Endothelial cell (in vitro differentiated cells): Measurements from ENCODE around the gene TENM3. TPM values are rescaled to one million over a fixed set of nuclear protein-coding genes. Genes with fewer than 3 reads are reported as not detected.

Experiments used
- DNase-seq: peaks from one replicate; pipeline ENCODE4 v3.0.0; 2021; ENCODE audit warnings: low spot score
- H3K27ac Mint-ChIP-seq: one replicate; pipeline ENCODE4 v1.8.0; 2021; ENCODE audit warnings: mixed read lengths, inconsistent platforms; ENCODE audit not compliant: unreplicated experiment
- H3K27me3 Mint-ChIP-seq: one replicate; pipeline ENCODE4 v1.8.0; 2021; ENCODE audit warnings: mild to moderate bottlenecking, moderate library complexity, mixed read lengths, inconsistent platforms; ENCODE audit not compliant: unreplicated experiment
- H3K36me3 Mint-ChIP-seq: one replicate; pipeline ENCODE4 v1.8.0; 2021; ENCODE audit warnings: mild to moderate bottlenecking, low read depth, mixed read lengths, inconsistent platforms; ENCODE audit not compliant: unreplicated experiment
- H3K4me1 Mint-ChIP-seq: one replicate; pipeline ENCODE4 v1.8.0; 2021; ENCODE audit warnings: mild to moderate bottlenecking, mixed read lengths, inconsistent platforms; ENCODE audit not compliant: unreplicated experiment
- H3K4me3 Mint-ChIP-seq: one replicate; pipeline ENCODE4 v1.8.0; 2021; ENCODE audit warnings: mild to moderate bottlenecking, mixed read lengths, inconsistent platforms; ENCODE audit not compliant: unreplicated experiment
- H3K9me3 Mint-ChIP-seq: one replicate; pipeline ENCODE4 v1.8.0; 2021; ENCODE audit warnings: mixed read lengths, inconsistent platforms; ENCODE audit not compliant: unreplicated experiment
- total RNA-seq: library from RNA; stranded (reverse); fragmentation: NEBNext Ultra II Directional; extraction: Animal tissue kit (Norgen Biotek cat#: 25700); gene quantifications from one replicate; pipeline ENCODE4 v1.2.1, GENCODE V29; 2021; ENCODE audit not compliant: unreplicated experiment
- TF ChIP-seq, protein P1 (sequence below): fragments of 200-600 bp; sonication (generic); IDR thresholded peaks from one replicate; pipeline ENCODE4 v1.5.0; 2021; ENCODE audit warnings: antibody characterized with exemption; ENCODE audit not compliant: unreplicated experiment

The TENM3 gene
- total RNA-seq, 1 donor from 2014 or later: 29.7 TPM

DNA sequence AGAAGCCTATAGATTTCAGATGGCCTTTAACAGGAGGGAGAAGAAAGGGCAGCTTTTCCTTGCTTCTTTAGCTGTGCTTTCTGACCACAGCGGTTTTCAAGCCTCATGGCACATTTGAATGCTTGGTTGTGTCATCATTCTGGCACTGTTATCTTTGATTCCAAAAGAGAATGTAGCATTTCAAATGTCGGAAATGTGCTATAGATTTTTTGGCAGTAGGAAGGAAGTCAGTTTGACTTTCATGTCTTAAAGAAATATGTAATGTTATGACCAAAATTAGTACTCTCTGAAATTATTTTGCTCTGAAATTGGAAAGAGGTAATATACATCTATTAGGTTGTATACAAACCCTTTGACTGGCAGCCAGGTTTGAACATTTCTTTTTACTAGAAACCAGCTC lies 171.9 kb downstream of the TENM3 start:
- Mint-ChIP-seq H3K4me3 (no peak overlapping the region), H3K9me3 (peaks cover 4% of the 10 kb centered on the region), H3K27me3 (no peaks in the 10 kb centered on the region), H3K36me3 (peaks cover 4% of the 10 kb centered on the region), H3K4me1 (no peaks in the 10 kb centered on the region), H3K27ac (no peak overlapping the region)
- DNase-seq: no peak
- TF ChIP-seq, protein P1, sequence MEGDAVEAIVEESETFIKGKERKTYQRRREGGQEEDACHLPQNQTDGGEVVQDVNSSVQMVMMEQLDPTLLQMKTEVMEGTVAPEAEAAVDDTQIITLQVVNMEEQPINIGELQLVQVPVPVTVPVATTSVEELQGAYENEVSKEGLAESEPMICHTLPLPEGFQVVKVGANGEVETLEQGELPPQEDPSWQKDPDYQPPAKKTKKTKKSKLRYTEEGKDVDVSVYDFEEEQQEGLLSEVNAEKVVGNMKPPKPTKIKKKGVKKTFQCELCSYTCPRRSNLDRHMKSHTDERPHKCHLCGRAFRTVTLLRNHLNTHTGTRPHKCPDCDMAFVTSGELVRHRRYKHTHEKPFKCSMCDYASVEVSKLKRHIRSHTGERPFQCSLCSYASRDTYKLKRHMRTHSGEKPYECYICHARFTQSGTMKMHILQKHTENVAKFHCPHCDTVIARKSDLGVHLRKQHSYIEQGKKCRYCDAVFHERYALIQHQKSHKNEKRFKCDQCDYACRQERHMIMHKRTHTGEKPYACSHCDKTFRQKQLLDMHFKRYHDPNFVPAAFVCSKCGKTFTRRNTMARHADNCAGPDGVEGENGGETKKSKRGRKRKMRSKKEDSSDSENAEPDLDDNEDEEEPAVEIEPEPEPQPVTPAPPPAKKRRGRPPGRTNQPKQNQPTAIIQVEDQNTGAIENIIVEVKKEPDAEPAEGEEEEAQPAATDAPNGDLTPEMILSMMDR: no peak

DNA sequence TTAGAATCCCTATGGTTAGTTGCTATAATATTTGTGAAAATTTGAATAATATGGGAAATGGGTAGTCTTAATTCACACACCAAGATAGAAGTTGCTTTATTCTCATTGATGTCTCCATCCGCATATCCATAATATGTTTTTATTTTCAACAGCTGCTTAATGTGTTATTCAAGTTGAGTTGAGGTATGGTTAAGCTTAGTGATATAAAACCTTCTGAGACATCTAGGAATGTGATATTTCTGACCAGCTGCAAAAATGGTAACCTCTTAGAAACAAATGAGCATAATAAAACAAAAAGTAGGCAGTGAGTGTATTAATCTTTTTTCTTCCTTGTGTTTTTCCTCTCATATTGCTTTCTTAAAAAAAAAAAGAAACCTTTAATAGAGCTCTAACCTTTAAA lies 172.9 kb downstream of the TENM3 start:
- Mint-ChIP-seq H3K36me3 (peaks cover 4% of the 10 kb centered on the region), H3K27ac (no peak overlapping the region), H3K4me1 (no peaks in the 10 kb centered on the region), H3K9me3 (peaks cover 4% of the 10 kb centered on the region), H3K27me3 (no peaks in the 10 kb centered on the region), H3K4me3 (no peak overlapping the region)
- DNase-seq: no peak
- TF ChIP-seq, protein P1: no peak

DNA sequence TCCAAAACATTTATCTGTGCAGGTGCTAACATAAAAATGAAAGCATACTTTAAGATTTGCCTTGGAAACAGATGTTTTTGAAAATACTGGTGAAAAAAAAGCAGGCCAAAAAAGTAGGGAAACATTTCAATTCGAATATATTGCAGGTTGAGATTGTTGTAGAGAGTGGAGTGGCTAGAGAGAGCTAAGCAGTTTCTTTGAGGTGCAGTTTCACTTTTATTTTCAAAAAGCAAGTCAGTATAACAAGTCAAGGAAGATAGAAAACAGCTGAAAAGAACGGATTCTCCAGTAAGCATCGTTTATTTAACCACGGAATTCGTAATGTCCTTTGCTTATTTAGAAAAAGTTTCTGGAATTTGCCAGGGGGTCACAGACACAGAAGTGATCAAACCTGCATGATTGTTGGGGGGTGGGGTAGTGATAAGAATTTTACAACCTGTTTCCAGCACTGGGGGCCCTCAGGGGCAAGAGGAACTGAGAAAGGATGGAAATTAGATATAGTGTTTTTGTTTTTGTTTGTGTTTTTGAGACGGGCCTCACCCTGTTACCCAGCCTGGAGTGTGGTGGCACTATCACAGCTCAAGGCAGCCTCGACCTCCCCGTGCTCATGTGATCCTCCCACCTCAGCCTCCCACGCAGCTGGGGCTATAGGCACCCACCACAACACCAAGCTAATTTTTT lies 175.0 kb downstream of the TENM3 start:
- H3K4me3 Mint-ChIP-seq: no peak overlapping the region

DNA sequence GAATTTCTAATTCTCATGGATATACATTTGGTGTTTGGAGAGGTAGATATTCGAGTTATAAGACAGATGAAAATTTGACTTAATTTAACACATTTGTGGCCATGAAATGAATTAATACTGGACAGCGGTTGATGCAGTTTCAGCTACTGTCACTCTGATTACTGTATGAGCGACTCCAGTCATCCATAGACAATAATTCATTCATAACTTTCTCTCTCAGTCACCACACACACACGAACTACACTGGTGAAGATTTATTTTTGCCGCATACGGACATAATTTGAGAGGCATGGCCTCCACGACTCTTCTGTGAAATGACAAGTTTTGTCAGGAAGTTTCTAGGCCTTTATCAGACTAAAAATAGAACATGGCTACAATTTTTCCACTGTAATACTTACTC lies 177.0 kb downstream of the TENM3 start:
- no peak for DNase-seq
- Mint-ChIP-seq H3K27me3 (no peaks in the 10 kb centered on the region), H3K9me3 (no peaks in the 10 kb centered on the region), H3K4me1 (no peaks in the 10 kb centered on the region), H3K4me3 (no peak overlapping the region), H3K36me3 (no peaks in the 10 kb centered on the region), H3K27ac (no peak overlapping the region)
- TF ChIP-seq, protein P1: no peak

More for the DNA sequence above, 175.0 kb downstream of the TENM3 start:
- no peaks in the 10 kb centered on the region for H3K9me3 Mint-ChIP-seq
- H3K27ac Mint-ChIP-seq: no peak overlapping the region
- TF ChIP-seq, protein P1: no peak
- H3K4me1 Mint-ChIP-seq: no peaks in the 10 kb centered on the region
- no peaks in the 10 kb centered on the region for H3K27me3 Mint-ChIP-seq
- DNase-seq: no peak
- no peaks in the 10 kb centered on the region for H3K36me3 Mint-ChIP-seq

DNA sequence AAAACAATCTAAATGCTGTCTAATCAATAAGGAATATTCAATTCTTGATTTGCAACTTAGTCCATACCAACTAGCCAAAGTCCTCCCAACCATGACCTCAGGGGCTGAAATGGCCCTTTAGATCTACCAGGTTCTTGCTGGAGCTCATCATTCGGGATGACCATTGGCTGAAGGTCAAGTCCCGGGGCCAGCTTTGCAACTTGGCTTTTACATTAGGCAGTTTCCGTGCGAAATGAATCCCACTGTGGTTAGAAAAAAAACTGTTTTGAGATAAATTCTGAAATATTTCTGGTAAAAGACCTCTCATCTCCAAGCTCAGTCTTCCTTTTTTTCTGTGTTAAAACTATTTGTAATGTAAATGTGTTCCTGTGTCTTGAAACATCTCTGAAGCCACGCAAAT lies 178.6 kb downstream of the TENM3 start:
- no peaks in the 10 kb centered on the region for H3K27me3 Mint-ChIP-seq
- H3K4me1 Mint-ChIP-seq: no peaks in the 10 kb centered on the region
- no peak overlapping the region for H3K4me3 Mint-ChIP-seq
- no peak for DNase-seq
- TF ChIP-seq, protein P1: no peak
- H3K36me3 Mint-ChIP-seq: no peaks in the 10 kb centered on the region
- H3K27ac Mint-ChIP-seq: no peak overlapping the region
- no peaks in the 10 kb centered on the region for H3K9me3 Mint-ChIP-seq
